Measurements from ENCODE around the gene ZNF423. TPM values are rescaled to one million over a fixed set of nuclear protein-coding genes. Genes with fewer than 3 reads are reported as not detected.

ZNF423 gene
- polyA plus RNA-seq, 1 experiment = 0.11 TPM

DNA sequence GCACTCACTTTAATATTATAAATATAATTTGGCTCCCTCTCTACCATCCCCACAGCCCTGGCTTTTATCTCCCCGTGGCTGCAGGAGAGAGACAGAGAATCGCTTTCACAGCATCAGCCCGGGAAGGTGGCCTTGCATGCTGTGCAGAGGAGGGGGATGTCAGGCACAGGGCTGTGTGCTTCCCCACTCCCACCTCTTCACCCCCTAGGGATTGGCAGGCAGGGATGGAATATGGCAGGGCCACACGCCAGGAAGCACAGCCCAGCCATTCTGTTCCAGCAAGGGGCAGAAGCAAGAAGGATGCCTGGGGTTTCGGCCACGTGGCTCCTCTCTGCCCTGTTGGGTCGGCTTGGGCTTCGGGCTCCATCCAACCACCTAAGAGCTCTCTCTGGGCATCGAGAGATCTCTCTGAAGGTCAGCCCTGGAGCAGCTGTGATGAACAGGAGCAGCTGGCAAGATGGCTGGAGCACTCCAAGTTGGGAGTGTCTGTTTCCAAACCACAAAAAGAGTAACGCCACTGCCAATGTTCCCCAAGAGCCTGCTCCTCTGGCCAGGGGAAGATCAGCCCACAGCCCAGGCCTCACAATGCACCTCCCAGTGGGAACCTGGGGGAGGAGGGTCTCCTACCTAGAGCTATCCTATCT lies 259.1 kb downstream of the ZNF423 start:
- POLR2A ChIA-PET = no interaction called here
- CTCF ChIA-PET = interaction anchor here (1.1 kb wide), 1 partner anchor 11 kb away, joined by 7 read pairs; no protein-coding TSS in a partner anchor
- Histone ChIP-seq H3K9me3 (ENCODE audit: control insufficient read depth, insufficient read depth, low read length) (no peaks in the 10 kb centered on the region), H3K4me3 (ENCODE audit: low read depth, low read length) (no peak overlapping the region), H3K27ac (ENCODE audit: low read depth, low read length) (no peak overlapping the region), H3K27me3 (ENCODE audit: control insufficient read depth, insufficient read depth, low read length) (peaks cover 16% of the 10 kb centered on the region)
- no peak for DNase-seq (ENCODE audit: low read depth, low spot score)
- TF ChIP-seq, protein P1, sequence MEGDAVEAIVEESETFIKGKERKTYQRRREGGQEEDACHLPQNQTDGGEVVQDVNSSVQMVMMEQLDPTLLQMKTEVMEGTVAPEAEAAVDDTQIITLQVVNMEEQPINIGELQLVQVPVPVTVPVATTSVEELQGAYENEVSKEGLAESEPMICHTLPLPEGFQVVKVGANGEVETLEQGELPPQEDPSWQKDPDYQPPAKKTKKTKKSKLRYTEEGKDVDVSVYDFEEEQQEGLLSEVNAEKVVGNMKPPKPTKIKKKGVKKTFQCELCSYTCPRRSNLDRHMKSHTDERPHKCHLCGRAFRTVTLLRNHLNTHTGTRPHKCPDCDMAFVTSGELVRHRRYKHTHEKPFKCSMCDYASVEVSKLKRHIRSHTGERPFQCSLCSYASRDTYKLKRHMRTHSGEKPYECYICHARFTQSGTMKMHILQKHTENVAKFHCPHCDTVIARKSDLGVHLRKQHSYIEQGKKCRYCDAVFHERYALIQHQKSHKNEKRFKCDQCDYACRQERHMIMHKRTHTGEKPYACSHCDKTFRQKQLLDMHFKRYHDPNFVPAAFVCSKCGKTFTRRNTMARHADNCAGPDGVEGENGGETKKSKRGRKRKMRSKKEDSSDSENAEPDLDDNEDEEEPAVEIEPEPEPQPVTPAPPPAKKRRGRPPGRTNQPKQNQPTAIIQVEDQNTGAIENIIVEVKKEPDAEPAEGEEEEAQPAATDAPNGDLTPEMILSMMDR (IDR thresholded peaks at IDR 0.05; ENCODE audit: low read depth, low read length) = no peak

DNA sequence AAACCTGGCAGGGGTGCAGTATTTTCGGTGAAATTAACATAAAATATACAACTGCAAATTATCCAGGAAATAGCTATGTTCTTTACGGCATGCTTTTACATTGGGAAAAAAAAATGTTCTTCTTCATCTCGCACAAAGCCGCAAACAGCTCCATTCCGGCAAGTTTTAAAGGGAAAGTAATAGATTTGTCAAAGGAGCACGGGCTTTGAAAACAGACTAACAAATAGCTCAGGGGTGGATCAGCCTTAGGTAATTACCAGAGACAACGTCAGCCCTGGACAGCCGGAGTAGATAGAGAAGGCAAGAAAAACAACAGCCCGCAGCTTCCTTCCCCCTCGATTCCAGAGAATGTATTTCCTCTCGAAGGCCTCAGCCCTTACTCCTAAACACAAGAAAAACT lies 259.8 kb downstream of the ZNF423 start:
- H3K27ac ChIP-seq (ENCODE audit: low read depth, low read length) = no peak overlapping the region
- H3K27me3 ChIP-seq (ENCODE audit: control insufficient read depth, insufficient read depth, low read length) = peaks cover 15% of the 10 kb centered on the region
- POLR2A ChIA-PET = no interaction called here
- CTCF ChIA-PET = interaction anchor here (1.1 kb wide), 1 partner anchor 12 kb away, joined by 7 read pairs; no protein-coding TSS in a partner anchor
- H3K9me3 ChIP-seq (ENCODE audit: control insufficient read depth, insufficient read depth, low read length) = no peaks in the 10 kb centered on the region
- TF ChIP-seq, protein P1 (IDR thresholded peaks at IDR 0.05; ENCODE audit: low read depth, low read length) = no peak
- H3K4me3 ChIP-seq (ENCODE audit: low read depth, low read length) = no peak overlapping the region
- no peak for DNase-seq (ENCODE audit: low read depth, low spot score)

DNA sequence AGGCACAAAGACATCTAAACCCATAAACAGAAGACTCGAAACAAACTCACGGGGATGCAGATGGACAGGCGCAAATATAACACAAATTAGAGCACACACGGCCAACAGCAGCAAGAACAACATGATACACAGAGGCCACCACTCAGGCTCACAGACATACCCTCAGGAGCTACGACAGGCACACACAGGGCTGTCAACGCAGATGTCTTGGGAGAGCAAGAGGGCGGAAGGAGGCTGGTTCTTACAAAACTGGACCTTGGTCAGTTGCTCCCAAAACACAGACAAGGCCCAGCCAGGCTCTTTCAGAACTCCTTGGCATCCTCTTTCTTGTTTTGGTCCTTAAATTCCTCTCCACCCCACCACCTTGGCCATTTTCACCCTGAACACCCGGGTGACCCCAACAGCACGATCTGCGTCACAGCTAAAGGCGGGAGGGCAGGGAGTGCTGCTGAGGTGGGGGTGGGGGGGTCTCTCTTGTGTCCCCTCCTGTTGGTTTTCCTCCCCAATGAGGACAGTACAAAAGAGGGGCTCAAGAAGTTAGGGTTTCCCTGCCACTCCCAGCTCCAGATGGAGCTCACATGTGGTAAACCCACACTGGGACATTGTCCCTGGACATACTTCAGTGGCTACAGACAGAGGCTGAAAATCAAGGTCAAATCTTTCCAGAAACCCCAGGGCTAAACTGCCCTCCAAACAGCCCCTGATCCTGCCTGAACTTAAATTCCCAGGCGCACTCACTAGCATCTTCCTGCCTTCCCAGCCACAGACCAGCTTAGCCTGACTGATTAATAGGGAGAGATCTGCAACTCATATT lies 261.0 kb downstream of the ZNF423 start:
- TF ChIP-seq, protein P1 (IDR thresholded peaks at IDR 0.05; ENCODE audit: low read depth, low read length) = no peak
- CTCF ChIA-PET = interaction anchor here (0.6 kb wide), 1 partner anchor 347 kb away, joined by 8 read pairs; no protein-coding TSS in a partner anchor
- POLR2A ChIA-PET = no interaction called here

GRCh38 chr16:49594153-49594552 lies 261.8 kb downstream of the ZNF423 start:
- Histone ChIP-seq H3K9me3 (ENCODE audit: control insufficient read depth, insufficient read depth, low read length) (no peaks in the 10 kb centered on the region), H3K27me3 (ENCODE audit: control insufficient read depth, insufficient read depth, low read length) (peaks cover 15% of the 10 kb centered on the region), H3K27ac (ENCODE audit: low read depth, low read length) (no peak overlapping the region), H3K4me3 (ENCODE audit: low read depth, low read length) (no peak overlapping the region)
- no peak for DNase-seq (ENCODE audit: low read depth, low spot score)
- TF ChIP-seq, protein P1 (IDR thresholded peaks at IDR 0.05; ENCODE audit: low read depth, low read length) = no peak
- POLR2A ChIA-PET = no interaction called here
- CTCF ChIA-PET = interaction anchor here (1.8 to 2.8 kb wide), 3 partner anchors 10 to 20 kb away, joined by 7 to 19 read pairs (median 15); no protein-coding TSS in a partner anchor

More for the DNA sequence above, 261.0 kb downstream of the ZNF423 start:
- Histone ChIP-seq H3K4me3 (ENCODE audit: low read depth, low read length) (no peak overlapping the region), H3K9me3 (ENCODE audit: control insufficient read depth, insufficient read depth, low read length) (no peaks in the 10 kb centered on the region), H3K27ac (ENCODE audit: low read depth, low read length) (no peak overlapping the region), H3K27me3 (ENCODE audit: control insufficient read depth, insufficient read depth, low read length) (peaks cover 14% of the 10 kb centered on the region)
- no peak for DNase-seq (ENCODE audit: low read depth, low spot score)
